GM20000 (cell line): ENCODE measurements around the gene NUDT1.

Experiments used
- DNase-seq: peaks from one replicate; pipeline ENCODE4 v3.0.0; 2012; ENCODE audit warnings: low spot score
- CTCF ChIP-seq: IDR thresholded peaks from 2 replicates; pipeline ENCODE4 v1.5.1; 2012; ENCODE audit warnings: mild to moderate bottlenecking, control low read depth; ENCODE audit errors: extremely low read depth, missing control alignments

Gene NUDT1

DNA sequence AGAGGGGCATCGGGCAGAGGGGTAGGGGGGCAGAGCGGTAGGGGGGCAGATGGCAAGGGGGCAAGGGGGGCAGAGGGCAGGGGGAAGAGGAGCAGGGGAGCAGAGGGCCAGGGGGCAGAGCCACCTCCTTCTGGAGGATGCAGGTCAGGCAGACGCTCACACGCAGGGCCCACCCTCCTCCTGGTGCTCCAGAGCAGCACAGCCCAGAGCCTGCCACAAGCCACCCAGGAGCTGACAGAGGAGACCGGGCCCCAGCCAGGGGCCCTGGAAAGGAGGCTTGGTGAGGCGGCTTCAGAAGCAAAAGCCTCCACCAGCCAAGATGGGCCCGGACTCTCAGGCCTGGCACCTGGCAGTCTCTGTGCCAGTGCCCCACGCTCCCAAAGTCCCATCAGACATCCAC lies 22.4 kb upstream of the NUDT1 start:
- no peak for DNase-seq
- TF ChIP-seq CTCF = no peak

DNA sequence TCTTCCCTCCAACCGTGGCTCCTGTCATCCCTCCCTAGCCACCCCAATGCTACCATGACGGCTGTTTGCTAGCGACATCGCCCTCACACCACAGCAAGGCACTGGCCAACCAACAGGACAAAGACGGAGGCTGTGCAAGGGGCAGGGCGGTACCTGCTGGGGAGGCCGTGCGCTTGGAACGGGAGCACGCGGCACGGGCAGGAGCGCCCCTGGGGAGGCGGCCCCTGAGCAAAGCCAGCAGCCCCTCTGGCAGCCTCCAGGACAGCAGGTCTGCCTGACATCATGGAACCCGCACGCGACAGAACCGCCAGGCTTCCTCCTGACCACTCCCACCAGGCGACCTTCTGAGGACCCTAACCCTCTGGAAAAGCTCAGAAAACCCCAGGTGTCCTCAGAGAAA lies 22.0 kb upstream of the NUDT1 start:
- no peak for TF ChIP-seq CTCF
- no peak for DNase-seq

DNA sequence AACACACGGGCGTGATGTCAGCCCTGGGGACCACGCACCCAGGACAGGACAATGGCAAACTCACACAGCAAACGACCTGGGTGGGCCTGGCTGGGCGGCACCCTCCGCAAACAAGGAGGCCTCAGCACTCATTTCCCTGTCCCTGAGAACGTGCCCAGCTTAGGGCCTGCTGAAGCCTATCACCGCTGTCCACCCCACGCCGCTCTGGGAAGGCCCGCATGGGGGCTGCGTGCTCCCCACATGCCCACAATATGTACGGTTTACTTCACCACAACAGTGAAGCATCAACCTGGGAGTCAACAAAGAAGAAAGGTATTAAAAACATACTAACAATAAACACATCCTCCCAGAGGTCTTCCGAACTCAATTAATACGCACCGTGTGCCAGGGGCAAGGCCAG lies 21.5 kb upstream of the NUDT1 start:
- no peak for TF ChIP-seq CTCF

DNA sequence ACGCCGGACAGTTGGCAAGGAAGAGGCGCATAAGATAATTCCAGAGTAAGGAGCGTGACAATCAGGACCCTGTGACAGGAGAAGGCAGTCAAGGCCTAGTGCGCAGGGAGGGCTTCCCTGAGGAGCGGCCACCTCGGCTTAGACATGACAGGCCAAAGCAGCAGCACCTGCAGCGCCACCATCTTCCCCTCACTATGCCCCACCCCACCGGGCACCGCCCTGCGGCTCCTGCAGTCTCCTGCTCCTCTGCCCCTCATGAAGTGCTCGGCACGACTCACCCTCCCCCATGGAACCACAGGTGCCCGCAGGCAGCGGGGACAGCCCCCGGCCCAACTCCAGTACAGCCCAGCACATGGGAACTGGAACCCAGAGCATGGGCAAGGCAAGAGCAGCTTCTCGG lies 21.1 kb upstream of the NUDT1 start:
- no peak for TF ChIP-seq CTCF
- DNase-seq = no peak

More for the DNA sequence above, 21.5 kb upstream of the NUDT1 start:
- no peak for DNase-seq

- TF ChIP-seq CTCF = no peak
- no peak for DNase-seq
Measured at GRCh38 chr7:2222516-2222915, 19.5 kb upstream of the NUDT1 start.

DNA sequence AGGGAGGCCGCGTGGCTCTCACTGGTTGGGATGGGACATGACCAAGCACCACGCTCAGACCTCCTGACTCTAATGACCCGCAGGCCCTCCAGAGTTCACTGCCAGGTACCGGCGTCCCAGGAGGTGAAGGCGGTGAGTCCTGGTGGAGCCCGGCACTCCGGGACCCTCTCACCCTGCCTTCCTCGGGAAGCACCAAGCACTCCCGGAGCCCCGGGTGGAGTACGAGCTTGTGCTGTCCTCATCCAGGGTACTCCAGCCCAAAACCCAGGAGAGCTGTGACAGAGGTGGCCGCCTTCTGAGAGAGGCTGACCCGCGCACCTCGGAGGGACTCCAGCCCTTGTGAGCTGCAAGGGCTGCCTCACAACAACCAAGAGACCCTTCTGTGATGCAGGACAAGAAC lies 18.7 kb upstream of the NUDT1 start:
- no peak for TF ChIP-seq CTCF
- no peak for DNase-seq

DNA sequence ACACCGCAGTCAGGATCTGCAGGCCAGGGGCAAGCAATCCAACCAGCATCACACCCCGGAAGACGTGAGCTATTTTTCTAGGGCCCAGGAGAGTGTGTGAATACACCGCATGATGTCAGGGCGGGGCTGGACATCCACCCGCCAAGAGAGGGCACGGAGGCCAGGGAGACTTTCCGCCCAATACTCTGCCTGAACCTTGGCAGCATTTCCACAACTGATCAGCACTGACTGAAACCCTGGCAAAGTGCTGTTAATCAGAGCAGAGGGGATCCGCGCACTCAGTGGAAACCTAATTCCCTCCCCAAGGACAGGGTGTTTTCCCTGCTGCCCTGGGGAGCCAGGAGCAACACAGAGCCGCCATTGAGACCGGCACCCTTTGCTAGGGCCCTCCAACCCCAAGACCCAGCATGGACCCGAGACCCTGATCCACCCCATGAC lies 17.5 kb upstream of the NUDT1 start:
- no peak for TF ChIP-seq CTCF
- no peak for DNase-seq
